Measurements from ENCODE around the gene AARSD1.
"Not testable (repeated sequence)": the region's sequence is repeated elsewhere in the genome, so short reads cannot be mapped to it uniquely, and the experiment has no call there.

AARSD1 gene

DNA sequence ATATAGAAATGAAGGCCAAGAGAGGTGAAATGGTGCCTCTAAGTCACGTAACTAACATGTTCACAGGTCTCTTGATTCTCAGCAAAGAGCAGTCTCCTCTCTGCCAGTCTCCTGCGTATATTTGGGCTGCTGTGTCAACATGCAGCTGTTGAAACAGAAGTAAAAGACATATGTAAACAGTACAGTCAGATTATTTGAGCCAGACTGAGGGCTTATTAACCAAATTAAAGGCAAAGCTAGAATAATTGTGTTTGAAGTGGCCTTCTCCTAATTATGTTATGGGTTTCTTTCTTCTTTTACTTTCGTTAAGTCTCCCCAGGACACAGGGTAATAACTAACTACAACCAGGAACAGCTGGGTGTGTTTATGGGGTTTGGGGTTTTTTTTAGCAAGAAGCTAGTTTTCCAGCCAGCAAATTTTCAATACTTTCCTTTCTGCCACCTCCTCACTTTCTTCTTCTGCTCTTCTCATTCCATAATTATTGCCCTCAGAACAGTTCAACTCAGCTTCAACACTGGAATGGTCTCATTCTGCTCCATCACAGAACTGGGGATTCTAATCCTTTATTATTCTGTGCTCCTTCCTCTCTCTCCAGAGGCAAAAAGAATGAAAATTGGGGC lies 45.2 kb downstream of the AARSD1 start:
- DNase-seq, result no peak

DNA sequence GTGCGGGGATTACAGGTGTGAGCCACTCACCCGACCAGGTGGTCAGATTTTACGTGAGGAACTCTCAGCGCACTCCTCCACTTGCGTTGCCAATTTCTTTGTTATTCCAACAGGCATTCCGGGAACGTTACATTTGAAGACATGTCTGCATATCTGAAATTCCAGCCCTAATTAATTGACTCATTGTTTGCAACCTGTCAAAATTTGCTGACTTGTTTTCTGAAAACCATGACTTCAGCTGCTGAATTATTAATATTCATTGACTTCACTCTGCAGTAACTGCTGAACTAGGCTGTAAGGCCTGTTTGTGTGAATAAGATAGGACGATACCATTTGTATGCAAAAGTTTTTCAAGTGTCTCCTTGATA lies 47.0 kb downstream of the AARSD1 start:
- DNase-seq, result no peak

DNA sequence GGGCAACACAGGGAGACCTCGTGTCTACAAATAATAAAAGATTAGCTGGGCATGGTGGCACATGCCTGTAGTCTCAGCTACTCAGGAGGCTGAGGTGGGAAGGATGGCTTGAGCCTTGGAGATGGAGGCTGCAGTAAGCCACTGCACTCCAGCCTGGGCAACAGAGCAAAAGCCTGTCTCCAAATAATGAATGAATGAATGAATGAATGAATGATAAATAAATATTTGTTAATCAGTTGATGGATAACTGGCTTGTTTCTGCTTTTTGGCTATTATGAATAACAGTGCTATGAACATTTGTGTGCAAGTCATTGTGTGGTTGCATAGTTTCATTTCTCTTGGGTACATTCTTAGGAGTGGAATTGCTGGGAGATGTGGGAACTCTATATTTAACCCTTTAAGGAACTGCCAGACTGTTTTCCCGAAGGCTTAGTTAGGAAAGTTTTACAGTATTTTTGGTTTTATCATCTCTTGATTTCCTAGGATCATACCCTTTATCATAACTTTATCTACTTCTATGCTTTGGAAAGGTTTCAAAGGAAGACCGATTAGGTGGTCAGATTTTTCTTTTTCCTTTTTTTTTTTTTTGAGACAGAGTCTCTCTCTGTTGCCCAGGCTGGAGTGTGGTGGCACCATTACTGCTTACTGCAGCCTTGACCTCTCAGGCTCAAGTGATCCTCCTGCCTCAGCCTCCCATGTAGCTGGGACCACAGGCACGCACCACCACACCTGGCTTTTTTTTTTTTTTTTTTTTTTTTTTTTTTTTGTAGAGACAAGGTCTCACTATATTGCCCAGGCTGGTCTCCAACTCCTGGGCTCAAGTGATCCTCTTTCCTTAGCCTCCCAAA lies 47.6 kb downstream of the AARSD1 start:
- DNase-seq, result not testable (repeated sequence)

DNA sequence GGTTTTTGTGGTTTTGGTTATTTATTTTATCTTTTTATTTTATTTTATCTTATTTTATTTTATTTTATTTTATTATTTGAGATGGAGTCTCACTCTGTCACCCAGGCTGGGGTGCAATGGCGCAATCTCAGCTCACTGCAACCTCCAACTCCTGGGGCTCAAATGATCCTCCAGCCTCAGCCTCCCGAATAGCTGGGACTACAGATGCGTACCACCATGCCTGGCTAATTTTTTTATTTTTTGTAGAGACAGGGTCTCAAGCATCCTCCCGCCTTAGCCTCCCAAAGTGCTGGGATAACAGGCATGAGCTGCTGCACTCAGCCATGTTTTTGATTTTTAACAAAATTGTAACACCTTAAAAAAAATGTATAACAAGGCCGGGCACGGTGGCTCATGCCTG lies 49.0 kb downstream of the AARSD1 start:
- DNase-seq, result not testable (repeated sequence)

DNA sequence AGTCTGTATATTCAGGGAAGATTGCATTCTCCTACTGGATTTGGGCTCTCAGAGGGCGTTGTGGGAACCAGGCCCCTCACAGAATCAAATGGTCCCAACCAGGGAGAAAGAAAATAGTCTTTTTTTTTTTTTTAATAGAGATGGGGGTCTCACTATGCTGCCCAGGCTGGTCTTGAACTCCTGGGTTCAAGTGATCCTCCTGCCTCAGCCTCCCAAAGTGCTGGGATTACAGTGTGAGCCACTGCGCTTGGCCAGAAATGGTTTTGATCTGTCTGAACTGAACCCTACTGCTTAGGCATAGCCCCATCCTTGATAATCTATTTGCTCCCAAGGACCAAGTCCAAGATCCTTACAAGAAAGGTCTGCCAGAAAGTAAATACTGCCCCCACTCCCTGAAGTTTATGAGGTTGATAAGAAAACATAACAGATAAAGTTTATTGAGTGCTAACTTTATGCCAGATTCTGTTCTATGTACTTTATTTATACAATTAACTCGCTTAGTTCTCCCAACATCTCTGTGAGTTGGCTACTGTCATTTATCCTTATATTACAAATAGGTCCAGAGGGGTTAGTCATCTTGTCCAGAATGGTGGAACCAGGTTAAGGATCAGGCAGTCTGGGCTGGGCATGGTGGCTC lies 50.2 kb downstream of the AARSD1 start:
- DNase-seq, result no peak

DNA sequence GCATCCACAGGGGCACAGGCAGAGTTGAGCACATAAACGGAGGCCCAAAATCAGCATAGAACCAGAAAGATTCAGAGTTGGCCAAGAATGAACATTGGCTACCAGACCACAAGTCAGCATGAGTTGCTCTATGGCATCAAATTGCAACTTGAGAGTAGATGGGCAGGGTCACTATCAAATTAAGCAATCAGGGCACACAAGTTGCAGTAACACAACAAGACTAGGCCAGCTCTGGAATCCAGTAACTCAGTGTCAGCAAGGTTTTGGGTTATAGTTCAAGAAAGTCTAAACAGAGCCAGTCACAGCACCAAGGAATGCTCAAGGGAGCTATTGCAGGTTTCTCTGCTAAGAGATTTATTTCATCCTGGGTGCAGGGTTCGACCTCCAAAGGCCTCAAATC lies 50.7 kb downstream of the AARSD1 start:
- DNase-seq, result no peak

DNA sequence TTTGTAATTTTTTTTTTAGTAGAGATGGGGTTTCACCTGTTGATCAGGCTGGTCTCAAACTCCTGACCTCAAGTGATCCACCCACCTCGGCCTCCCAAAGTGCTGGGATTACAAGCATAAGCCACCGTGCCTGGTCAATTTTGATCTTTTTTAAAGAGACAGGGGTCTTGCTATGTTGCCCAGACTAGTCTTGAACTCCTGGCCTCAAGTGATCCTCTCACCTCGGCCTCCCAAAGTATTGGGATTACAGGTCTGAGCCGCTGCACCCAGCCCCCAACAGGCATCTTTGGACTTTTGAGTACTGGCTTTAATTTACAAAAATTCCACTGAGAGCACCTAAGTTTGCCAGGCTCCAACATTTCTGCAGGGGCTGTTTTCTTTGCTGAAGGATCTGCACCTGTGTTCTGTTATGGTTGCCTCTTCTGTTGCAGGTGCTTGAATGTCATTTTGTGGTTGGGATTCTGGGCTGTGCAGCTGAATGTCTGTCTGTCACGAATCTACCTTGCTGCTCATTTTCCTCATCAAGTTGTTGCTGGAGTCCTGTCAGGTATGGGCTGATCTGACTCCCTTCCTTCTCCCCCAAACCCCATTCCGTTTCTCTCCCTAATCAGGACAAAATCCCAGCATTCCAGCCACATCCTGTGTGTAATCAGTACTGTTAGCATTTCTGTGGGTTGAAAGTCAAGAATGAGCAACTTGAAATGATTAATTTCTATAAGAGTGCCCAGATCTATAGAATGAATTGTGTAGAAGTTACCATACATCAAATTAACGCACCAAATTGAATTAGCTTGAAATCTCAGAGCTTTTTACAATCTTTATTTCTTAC lies 55.2 kb downstream of the AARSD1 start:
- DNase-seq, result no peak

DNA sequence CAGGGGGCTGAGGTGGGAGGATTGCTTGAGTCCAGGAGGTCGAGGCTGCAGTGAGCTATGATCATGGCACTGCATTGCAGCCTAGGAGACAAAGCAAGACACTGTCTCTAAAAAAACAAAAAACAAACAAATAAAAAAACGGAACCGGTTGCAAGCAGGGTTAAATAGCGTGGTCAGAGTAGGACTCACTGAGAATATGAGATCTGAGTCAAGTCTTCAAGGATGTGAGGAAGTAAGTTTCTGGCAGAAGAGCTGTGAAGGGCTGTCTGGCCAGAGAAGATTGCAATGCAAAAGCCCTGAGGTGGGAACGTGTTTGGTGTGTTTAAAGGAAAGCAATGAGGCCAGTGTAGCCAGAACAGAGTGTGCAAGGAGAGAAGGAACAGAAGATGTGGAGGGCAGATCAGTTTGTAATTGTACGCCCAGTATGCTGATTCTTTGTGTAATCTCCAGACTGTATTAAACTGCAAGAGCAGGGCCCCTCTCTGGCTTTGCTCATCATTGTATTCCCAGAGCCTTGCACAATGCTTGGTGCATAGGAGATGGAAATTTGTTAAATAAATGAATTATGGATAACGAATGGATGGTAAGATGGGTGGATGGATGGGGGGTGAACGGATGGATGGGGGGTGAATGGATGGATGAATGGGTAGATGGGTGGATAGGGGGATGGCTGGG lies 57.3 kb downstream of the AARSD1 start:
- DNase-seq, result no peak

DNA sequence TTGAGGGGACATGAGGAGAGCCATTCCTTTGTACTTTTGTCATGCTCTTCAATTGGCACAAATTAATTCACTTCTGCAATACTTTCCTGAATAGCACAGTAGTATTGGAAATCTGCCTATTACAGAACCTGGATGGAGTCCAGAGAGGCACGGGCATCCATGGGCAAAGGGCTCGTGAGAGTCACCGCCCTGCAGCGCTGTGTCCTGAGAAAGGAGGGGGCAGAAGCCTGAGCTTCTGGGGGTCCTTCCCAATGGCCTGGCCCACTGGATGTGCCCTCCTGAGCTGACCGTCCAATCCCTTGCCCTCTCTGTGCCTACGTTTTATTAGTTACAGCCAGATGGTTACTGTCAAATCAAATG lies 60.2 kb downstream of the AARSD1 start:
- DNase-seq, result no peak

DNA sequence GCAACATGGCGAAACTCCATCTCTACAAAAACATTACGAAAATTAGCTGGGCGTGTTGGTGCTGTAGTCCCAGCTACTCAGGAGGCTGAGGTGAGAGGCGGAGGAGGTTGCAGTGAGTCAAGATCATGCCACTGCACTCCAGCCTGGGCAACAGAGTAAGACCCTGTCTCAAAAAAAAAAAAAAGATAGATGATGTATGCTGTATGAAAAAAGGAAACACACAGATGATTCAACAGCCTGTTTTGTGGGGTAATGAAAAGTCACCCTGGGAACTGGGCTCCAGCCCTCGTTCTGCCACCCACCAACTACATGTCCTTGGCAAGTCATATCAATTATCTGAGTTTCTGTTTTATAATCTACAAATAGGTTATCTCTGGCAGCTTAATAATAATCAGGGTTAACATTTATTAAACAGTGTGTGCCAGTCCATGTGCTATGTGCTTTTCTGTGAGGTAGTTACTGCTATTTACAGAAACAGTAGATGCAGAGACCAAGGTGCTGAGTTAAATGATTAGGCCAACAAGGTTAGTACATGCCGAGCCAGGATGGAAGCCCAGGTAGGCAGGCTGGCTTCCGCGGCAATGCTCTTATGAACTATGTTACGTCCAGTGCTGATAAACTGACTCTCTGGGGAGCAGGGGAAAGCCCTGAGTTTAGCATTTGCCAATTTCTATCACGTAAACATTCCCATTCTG lies 62.6 kb downstream of the AARSD1 start:
- no peak for DNase-seq

All from DMS 273 treated with DMSO at 0.1 percent for 48 hours (cell line).